GM12865 (cell line): Measurements from ENCODE around the gene GNA12.
"Not testable (repeated sequence)": the region's sequence is repeated elsewhere in the genome, so short reads cannot be mapped to it uniquely, and the experiment has no call there.

Experiments
- DNase-seq: peaks from one replicate; pipeline ENCODE4 v3.0.0; 2010; ENCODE audit warnings: low read depth
- H3K4me3 ChIP-seq: 2 replicates; pipeline ENCODE4 v1.5.1; 2011; ENCODE audit warnings: mild to moderate bottlenecking, low read depth, low read length, control low read depth
- TF ChIP-seq, protein P1 (sequence below): IDR thresholded peaks from 2 replicates; pipeline ENCODE4 v1.5.1; 2011; ENCODE audit warnings: low read length, control low read depth, low read depth, inconsistent platforms; ENCODE audit not compliant: insufficient read depth; ENCODE audit errors: missing control alignments

Gene GNA12

DNA sequence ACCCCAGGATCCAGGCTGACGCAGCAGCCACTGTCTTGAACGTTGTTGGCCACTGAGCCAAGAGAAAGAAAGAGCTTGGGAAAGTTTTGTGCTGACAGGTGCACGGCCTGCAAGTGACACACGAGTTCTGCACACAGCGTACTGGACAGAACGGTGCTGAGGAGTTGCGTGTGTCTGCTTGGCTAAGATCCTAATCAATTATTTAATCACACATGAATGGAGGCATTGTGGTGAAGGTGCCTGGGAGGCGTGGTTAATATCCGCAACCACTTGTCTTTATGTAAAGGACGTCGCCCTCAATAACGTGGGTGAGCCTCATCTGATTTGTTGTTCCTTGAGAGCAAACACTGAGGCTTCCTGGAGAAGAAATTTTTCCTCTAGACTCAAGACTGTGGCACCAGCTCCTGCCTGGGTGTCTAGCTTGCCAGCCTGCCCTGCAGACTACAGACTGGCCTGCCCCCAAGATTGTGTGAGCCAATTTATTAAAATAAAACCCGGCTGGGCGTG lies 16.6 kb upstream of the GNA12 start:
- H3K4me3 ChIP-seq = no peak overlapping the region
- TF ChIP-seq, protein P1, sequence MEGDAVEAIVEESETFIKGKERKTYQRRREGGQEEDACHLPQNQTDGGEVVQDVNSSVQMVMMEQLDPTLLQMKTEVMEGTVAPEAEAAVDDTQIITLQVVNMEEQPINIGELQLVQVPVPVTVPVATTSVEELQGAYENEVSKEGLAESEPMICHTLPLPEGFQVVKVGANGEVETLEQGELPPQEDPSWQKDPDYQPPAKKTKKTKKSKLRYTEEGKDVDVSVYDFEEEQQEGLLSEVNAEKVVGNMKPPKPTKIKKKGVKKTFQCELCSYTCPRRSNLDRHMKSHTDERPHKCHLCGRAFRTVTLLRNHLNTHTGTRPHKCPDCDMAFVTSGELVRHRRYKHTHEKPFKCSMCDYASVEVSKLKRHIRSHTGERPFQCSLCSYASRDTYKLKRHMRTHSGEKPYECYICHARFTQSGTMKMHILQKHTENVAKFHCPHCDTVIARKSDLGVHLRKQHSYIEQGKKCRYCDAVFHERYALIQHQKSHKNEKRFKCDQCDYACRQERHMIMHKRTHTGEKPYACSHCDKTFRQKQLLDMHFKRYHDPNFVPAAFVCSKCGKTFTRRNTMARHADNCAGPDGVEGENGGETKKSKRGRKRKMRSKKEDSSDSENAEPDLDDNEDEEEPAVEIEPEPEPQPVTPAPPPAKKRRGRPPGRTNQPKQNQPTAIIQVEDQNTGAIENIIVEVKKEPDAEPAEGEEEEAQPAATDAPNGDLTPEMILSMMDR = no peak
- no peak for DNase-seq

DNA sequence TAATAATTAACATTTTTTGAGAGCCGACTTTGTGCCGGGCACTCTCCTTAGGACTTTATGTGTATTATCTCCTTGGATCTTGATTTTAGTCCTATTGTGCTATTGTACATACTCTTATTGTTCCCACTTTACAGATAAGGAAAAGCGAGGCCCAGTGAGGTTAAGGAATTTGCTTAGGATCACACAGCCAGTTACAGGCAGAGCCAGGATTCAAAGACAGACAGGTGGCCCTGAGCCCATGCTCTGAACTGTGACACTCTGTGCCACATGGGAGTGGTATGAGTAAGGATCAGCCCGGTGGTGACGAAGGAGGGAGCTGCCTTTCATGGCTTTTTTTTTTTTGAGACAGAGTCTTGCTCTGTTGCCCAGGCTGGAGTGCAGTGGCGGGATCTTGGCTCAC lies 15.8 kb upstream of the GNA12 start:
- H3K4me3 ChIP-seq = no peak overlapping the region
- TF ChIP-seq, protein P1 = no peak
- DNase-seq = no peak

DNA sequence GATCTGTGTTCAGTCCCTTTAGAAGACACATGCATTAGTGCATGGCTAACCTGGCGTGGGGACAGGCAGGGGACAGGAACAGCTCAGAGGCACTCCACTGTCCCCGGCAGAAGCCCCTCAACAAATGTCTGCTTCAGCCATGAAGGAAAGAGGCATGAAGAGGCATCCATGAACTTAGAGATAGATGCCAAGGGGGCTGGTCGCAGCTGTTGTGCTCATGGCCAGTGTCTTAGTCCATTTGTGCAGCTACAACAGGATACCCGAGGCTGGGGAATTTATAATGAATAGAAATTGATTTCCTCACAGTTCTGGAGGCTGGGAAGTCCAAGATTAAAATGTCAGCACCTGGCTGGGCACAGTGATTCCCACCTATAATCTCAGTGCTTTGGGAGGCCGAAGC lies 14.5 kb upstream of the GNA12 start:
- no peak overlapping the region for H3K4me3 ChIP-seq
- DNase-seq = no peak
- TF ChIP-seq, protein P1 = no peak

DNA sequence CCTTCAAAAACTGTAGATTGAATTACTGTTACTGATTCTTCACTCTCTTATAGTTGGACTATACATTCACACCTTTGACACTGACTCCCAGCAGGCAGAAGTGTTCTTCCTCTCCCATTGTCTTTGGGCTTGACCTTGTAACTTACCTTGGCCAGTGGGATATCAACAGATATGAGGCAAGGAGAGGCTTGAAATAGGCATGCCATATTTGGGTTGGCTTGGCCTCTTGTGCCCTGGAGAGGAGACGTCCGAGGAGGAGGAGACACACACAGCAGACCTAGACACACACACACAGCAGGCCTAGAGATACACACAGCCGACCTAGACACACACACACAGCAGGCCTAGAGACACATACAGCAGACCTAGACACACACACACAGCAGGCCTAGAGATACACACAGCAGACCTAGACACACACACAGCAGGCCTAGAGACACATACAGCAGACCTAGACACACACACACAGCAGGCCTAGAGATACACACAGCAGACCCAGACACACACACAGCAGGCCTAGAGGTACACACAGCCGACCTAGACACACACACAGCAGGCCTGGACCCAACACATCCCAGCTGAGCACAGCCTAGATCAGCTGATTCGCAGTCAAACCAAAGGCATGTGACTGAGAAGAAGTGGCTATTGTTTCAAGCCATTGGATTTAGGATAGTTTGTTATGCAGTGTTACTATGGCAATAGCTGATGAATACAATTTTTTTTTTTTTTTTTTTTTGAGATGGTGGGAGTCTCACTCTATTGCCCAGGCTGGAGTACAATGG lies 12.5 kb upstream of the GNA12 start:
- no peak for DNase-seq
- H3K4me3 ChIP-seq = no peak overlapping the region
- TF ChIP-seq, protein P1 = no peak

DNA sequence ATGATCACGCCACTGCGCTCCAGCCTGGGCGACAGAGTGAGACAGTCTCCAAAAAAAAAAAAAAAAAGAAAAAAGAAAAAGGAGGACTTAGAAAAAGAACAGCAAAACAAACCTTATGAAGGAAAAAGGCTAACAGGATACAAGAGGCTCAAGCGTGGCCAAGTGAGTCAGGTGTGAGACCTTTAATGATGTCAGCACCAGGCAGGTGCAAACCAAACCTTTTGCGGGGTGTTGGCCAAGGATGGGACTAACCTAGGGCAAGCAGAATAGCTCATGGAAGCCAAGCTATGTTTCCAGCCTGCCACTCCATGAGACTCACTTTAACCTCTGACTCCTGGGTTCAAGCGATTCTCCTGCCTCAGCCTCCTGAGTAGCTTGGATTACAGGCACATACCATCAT lies 11.3 kb upstream of the GNA12 start:
- no peak overlapping the region for H3K4me3 ChIP-seq
- TF ChIP-seq, protein P1 = no peak
- DNase-seq = no peak

DNA sequence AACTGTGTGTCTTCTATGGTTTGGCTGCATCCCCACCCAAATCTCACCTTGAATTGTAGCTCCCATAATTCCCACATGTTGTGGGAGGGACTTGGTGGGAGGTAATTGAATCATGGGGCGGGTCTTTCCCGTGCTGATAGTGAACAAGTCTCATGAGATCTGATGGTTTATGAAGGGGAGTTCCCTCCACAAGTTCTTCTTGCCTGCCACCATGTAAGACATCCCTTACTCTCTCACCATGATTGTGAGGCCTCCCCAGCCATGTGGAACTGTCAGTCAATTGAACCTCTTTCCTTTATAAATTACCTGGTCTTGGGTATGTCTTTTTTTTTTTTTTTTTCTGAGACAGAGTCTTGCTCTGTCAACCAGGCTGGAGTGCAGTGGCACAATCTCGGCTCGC lies 9.4 kb upstream of the GNA12 start:
- not testable (repeated sequence) for H3K4me3 ChIP-seq
- peak; percentile 48 for DNase-seq

DNA sequence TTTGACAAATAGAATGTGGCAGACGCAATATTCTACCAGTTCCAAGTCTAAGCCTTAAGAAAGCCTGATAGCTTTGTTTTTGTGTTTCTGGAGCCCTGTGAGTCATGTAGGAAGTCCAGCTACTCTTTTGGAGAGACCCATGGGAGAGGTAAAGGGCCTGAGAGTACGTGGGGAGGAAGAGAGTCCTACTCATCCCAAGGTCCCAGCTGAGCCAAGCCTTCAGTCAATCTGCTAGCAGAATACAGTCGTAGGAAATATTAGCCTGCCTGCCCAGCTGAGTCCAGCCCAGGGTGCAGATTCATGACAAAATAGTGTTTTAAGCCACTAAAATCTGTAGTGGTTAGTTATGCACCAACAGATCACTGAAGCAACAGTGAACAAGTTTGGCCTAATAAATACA lies 9.0 kb upstream of the GNA12 start:
- DNase-seq = no peak
- TF ChIP-seq, protein P1 = no peak
- H3K4me3 ChIP-seq = no peak overlapping the region
